GM19025 (cell line): Measurements from ENCODE around the gene TLE5.
"Not testable (repeated sequence)": the region's sequence is repeated elsewhere in the genome, so short reads cannot be mapped to it uniquely, and the experiment has no call there.

ENCODE experiments used
- ATAC-seq: cut with Tn5 transposase; IDR thresholded peaks from one replicate; pipeline ENCODE4 v1.9.1; 2021; ENCODE audit warnings: mild to moderate bottlenecking, low read depth, moderate library complexity; ENCODE audit not compliant: unreplicated experiment

TLE5 gene

GRCh38 chr19:3096902-3097326 is 34.6 kb upstream of the TLE5 start:
- ATAC-seq: no peak

- ATAC-seq: no peak
Measured at GRCh38 chr19:3096267-3096901, 34.1 kb upstream of the TLE5 start.

DNA sequence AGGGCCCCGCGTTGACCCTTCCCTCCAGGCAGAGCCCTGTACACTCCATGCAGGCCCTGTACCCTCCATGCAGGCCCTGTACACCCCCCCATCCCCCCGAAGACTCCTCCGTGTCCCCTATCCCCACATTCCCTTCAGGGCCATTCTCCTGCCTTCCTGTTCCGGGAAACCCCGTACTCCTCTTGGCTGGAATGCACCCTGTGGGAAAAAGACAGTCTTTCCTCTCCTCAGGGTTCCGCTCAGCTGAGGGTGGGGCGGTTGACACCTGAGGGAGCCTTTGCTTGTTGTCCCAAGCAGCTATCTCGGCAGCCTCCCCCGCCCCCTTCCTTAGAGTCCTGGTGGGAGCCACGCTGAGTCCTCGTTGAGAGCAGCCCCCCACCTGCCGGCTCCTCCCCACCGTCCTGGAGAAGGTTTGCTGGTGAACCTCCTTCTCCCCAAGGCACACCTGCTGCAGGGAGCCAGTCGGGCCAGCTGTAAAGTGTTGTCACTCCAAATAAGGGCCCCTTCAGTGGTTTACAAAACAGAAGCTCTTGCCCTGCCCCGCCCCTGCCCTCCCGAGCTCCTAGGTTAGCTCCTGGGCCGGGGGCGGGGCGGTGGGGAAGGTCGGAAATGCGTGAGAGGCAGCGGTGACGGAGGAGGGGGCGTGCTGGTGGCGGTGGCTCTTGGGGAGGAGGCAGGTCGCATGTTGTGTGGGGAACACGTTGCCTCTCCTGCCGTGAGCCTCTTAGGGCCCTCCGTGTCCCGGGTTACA is 33.3 kb upstream of the TLE5 start:
- ATAC-seq: no peak

GRCh38 chr19:3094601-3095440 is 32.5 kb upstream of the TLE5 start:
- ATAC-seq: no peak

DNA sequence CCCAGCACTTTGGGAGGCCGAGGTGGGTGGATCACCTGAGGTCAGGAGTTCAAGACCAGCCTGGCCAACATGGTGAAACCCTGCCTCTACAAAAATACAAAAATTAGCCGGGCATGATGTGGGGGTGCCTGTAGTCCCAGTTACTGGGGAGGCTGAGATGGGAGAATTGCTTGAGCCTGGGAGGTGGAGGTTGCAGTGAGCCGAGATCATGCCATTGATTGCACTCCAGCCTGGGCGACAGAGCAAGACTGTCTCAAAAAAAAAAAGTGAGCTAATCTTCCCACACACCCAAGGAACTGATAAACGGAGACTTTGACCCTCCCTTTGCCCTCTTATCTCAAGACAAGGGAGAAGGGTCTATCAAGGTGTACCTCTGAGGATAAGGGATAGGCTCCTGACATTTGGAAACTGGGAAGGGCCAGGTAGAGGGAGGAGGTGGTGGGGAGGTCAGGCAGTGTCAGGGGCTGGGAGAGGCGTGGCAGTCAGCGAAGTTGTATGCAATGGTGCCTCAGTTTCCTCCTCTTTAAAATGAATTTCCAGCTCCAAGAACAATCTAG is 27.1 kb upstream of the TLE5 start:
- ATAC-seq: not testable (repeated sequence)

- ATAC-seq: no peak
Measured at GRCh38 chr19:3087769-3088168, 25.5 kb upstream of the TLE5 start.

- ATAC-seq: no peak
Measured at GRCh38 chr19:3084943-3085342, 22.6 kb upstream of the TLE5 start.

DNA sequence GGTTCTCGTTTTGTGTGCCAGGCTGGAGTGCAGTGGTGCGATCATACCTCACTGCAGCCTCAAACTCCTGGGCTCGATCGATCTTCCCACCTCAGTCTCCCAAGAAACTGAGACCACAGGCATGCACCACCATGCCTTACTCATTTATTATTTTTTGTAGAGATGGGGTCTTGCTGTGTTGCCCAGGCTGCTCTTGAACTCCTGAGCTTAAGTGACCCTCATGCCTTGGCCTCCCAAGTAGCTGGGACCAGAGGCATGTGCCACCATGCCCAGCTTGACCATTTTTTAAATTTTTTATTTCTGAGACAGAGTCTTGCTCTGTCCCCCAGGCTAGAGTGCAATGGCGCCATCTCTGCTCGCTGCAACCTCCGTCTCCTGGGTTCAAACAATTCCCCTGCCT is 21.7 kb upstream of the TLE5 start:
- no peak for ATAC-seq

- ATAC-seq: no peak
Measured at GRCh38 chr19:3082331-3082730, 20.0 kb upstream of the TLE5 start.

GRCh38 chr19:3080286-3080685 is 18.0 kb upstream of the TLE5 start:
- ATAC-seq: no peak

GRCh38 chr19:3079578-3079977 is 17.3 kb upstream of the TLE5 start:
- ATAC-seq: no peak

DNA sequence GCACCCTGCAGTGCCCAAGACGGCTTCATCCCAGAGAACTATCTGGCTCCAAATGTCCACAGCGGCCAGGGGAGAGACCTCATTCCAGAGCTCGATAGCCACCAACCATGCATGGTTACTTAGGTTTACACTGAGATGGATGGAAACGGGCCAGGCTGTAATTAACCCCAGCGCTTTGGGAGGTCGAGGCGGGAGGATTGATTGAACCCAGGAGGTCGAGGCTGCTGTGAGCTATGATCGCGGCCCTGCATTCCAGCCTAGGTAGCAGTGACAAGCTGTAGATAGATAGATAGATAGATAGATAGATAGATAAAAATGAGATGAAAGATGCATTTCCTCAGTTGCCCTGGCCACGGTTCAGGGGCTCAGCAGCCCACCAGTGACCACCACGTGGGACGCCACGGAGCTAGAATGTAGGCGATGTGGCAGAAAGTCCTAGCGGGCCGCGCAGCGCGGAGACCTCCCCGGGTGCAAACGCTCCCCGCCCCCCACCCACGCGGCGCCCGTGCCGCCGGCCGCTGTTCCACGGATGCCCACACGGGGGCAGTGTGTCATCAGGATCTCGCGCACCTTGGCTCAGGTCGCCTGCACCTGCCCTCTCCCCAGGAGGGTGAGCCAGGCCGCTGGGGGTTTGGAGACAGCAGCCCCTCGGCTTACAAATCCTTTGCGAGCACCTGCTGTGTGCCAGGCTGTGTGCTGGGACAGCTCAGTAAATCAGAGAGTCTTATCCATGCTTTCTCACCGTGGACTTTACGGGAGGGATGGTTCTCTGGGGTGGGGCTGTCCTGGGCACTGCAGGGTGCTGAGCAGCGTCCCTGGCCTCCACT is 13.5 kb upstream of the TLE5 start:
- no peak for ATAC-seq

GRCh38 chr19:3073931-3074595 is 11.8 kb upstream of the TLE5 start:
- no peak for ATAC-seq

DNA sequence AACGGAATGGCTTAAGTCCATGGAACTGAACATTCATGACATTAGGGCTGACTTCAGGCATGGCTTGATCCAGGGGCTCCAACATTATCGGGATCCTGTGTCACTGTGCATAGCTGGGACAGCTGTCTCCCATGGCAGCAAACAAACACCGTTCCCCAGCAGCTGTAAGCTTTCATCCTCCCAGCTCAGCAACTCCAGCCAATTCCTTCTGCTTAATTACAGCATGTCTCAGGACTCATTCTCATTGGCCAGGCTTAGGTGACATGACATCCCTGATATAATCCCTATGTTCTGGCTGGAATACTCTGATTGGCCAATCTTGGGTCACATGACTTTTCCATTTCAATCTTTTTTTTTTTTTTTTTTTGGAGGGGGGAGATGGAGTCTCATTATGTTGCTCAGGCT is 10.9 kb upstream of the TLE5 start:
- ATAC-seq: no peak

DNA sequence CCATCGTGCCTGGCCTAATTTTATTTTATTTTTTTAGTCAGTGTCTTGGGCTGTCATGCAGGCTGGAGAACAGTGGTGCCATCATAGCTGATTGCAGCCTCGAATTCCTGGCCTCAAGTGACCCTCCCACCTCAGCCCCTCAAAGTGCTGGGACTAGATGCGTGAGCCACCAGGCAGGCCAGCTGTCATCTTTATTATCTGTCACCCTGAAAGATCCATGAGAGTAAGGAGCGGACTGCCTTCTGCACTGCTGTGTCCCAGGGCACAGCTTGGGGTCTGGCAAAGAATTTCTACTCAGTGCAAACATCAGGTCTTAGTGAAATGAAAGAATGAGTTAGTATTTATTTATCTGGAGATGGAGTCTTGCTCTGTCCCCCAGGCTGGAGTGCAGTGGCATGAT is 9.5 kb upstream of the TLE5 start:
- ATAC-seq: no peak

DNA sequence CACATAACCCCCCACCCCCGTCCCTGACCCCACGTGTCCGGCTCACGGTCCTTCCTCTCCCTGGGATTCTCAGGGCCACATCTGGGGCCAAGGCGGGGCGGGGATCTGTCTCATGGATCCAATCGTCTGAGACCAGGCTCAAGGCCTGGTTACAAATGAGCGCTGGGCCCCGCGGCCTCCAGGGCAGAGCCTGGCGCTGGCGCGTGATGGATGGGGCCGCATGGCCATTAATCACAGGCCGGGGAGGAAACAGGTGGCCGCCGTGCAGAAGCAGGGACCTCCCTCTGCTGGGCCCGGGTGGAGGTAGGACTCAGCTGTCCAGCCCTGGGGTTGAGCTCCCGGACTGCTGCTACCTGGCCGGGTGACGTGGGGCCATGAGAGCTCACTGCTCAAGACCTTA is 5.8 kb upstream of the TLE5 start:
- ATAC-seq: no peak

GRCh38 chr19:3067563-3067962 is 5.3 kb upstream of the TLE5 start:
- ATAC-seq: no peak

- ATAC-seq: no peak
Measured at GRCh38 chr19:3066482-3067049, 4.3 kb upstream of the TLE5 start.

GRCh38 chr19:3065675-3066357 is 3.5 kb upstream of the TLE5 start:
- ATAC-seq: peak; percentile 52
